HEK293T (cell line): ENCODE results near the gene VMP1.

ENCODE experiments used
- ELF4 ChIP-seq: fragments of 450-650 bp; IDR thresholded peaks from 2 replicates; pipeline ENCODE4 v1.6.1; 2017; ENCODE audit warnings: antibody characterized with exemption
- FOXA1 ChIP-seq: fragments of 450-650 bp; IDR thresholded peaks from 2 replicates; pipeline ENCODE4 v1.6.1; 2016; ENCODE audit warnings: mild to moderate bottlenecking
- FOXK2 ChIP-seq: fragments of 450-650 bp; IDR thresholded peaks from 2 replicates; pipeline ENCODE4 v1.6.1; 2016; ENCODE audit warnings: mild to moderate bottlenecking
- FOXM1 ChIP-seq: fragments of 450-650 bp; IDR thresholded peaks from 2 replicates; pipeline ENCODE4 v1.6.1; 2017; ENCODE audit warnings: mild to moderate bottlenecking, borderline replicate concordance
- HDGF ChIP-seq: fragments of 450-650 bp; IDR thresholded peaks from 2 replicates; pipeline ENCODE4 v1.6.1; 2017; ENCODE audit warnings: antibody characterized with exemption, borderline replicate concordance
- L3MBTL2 ChIP-seq: fragments of 450-650 bp; conservative IDR thresholded peaks from 2 replicates; pipeline ENCODE4 v1.6.1; 2016; ENCODE audit warnings: mild to moderate bottlenecking
- LEF1 ChIP-seq: fragments of 450-650 bp; IDR thresholded peaks from 2 replicates; pipeline ENCODE4 v1.6.1; 2017; ENCODE audit warnings: mild to moderate bottlenecking, borderline replicate concordance
- NFRKB ChIP-seq: fragments of 450-650 bp; IDR thresholded peaks from 2 replicates; pipeline ENCODE4 v1.6.1; 2016; ENCODE audit warnings: mild to moderate bottlenecking, moderate library complexity
- PKNOX1 ChIP-seq: fragments of 450-650 bp; IDR thresholded peaks from 2 replicates; pipeline ENCODE4 v1.6.1; 2016
- SP1 ChIP-seq: fragments of 450-650 bp; IDR thresholded peaks from 2 replicates; pipeline ENCODE4 v1.6.1; 2017
- SUZ12 ChIP-seq: fragments of 450-650 bp; IDR thresholded peaks from 2 replicates; pipeline ENCODE4 v1.6.1; 2016; ENCODE audit warnings: mild to moderate bottlenecking
- ZNF384 ChIP-seq: fragments of 450-650 bp; IDR thresholded peaks from 2 replicates; pipeline ENCODE4 v1.6.1; 2016

GRCh38 chr17:59814685-59815084, 107.2 kb downstream of the VMP1 start:
- TF ChIP-seq SP1: no peak
- no peak for TF ChIP-seq FOXK2
- no peak for TF ChIP-seq FOXA1
- no peak for TF ChIP-seq SUZ12
- no peak for TF ChIP-seq FOXM1
- no peak for TF ChIP-seq ZNF384
- TF ChIP-seq LEF1: no peak
- no peak for TF ChIP-seq PKNOX1
- TF ChIP-seq L3MBTL2: no peak
- no peak for TF ChIP-seq ELF4
- TF ChIP-seq NFRKB: no peak
- TF ChIP-seq HDGF: no peak
